Measurements from ENCODE around the gene P4HA3. TPM values are rescaled to one million over a fixed set of nuclear protein-coding genes. Genes with fewer than 3 reads are reported as not detected.

Gene P4HA3
- total RNA-seq, 2 experiments from 2014 or later = not detected

- no peaks in the 10 kb centered on the region for H3K36me3 Mint-ChIP-seq (ENCODE audit: low read depth)
These were observed 48.7 kb downstream of the P4HA3 start for GRCh38 chr11:74262725-74263124.

GRCh38 chr11:74257959-74258553, 53.4 kb downstream of the P4HA3 start:
- DNase-seq = no peak
- no peaks in the 10 kb centered on the region for H3K27me3 Mint-ChIP-seq
- H3K9me3 Mint-ChIP-seq (ENCODE audit: low read depth) = no peaks in the 10 kb centered on the region
- no peak overlapping the region for H3K4me3 Mint-ChIP-seq
- H3K27ac Mint-ChIP-seq = no peak overlapping the region
- no peaks in the 10 kb centered on the region for H3K4me1 Mint-ChIP-seq
- POLR2A ChIA-PET = no interaction called here
- H3K36me3 Mint-ChIP-seq (ENCODE audit: low read depth) = peaks cover 9% of the 10 kb centered on the region
- intact Hi-C loops (cut with DNase I, micrococcal nuclease) = loop anchor here (5.0 to 10.0 kb wide), 2 partner anchors 293 to 314 kb away; no protein-coding TSS in a partner anchor
- CTCF ChIA-PET = interaction anchor here (0.7 to 2.9 kb wide), 5 partner anchors 12 to 191 kb away, joined by 3 to 11 read pairs (median 3); no protein-coding TSS in a partner anchor
- ATAC-seq = no peak

More at GRCh38 chr11:74262725-74263124, 48.7 kb downstream of the P4HA3 start:
- ATAC-seq (no peak), DNase-seq (no peak)
- H3K9me3 Mint-ChIP-seq (ENCODE audit: low read depth) = no peaks in the 10 kb centered on the region
- intact Hi-C loops (cut with DNase I, micrococcal nuclease) = no loop called here
- ChIA-PET POLR2A (no interaction called here), CTCF (no interaction called here)
- H3K27me3 Mint-ChIP-seq = no peaks in the 10 kb centered on the region
- no peaks in the 10 kb centered on the region for H3K4me1 Mint-ChIP-seq
- H3K27ac Mint-ChIP-seq = no peak overlapping the region
- H3K4me3 Mint-ChIP-seq = no peak overlapping the region

- H3K4me3 Mint-ChIP-seq = no peak overlapping the region
- no peak overlapping the region for H3K27ac Mint-ChIP-seq
- no peaks in the 10 kb centered on the region for H3K27me3 Mint-ChIP-seq
- ChIA-PET POLR2A (interaction anchor here (0.7 kb wide), 1 partner anchor 193 kb away, joined by 3 read pairs; no protein-coding TSS in a partner anchor), CTCF (interaction anchor here (0.5 to 3.1 kb wide), 27 partner anchors 9 to 1938 kb away, joined by 3 to 49 read pairs (median 5); no protein-coding TSS in a partner anchor)
- intact Hi-C loops (cut with DNase I, micrococcal nuclease) = loop anchor here (1.0 to 10.0 kb wide), 3 partner anchors 65 to 316 kb away; no protein-coding TSS in a partner anchor
- DNase-seq (no peak), ATAC-seq (no peak)
- H3K36me3 Mint-ChIP-seq (ENCODE audit: low read depth) = peaks cover 9% of the 10 kb centered on the region
- H3K9me3 Mint-ChIP-seq (ENCODE audit: low read depth) = no peaks in the 10 kb centered on the region
- no peaks in the 10 kb centered on the region for H3K4me1 Mint-ChIP-seq
These were observed 54.9 kb downstream of the P4HA3 start for GRCh38 chr11:74256378-74257133.

GRCh38 chr11:74255741-74256375, 55.6 kb downstream of the P4HA3 start:
- Mint-ChIP-seq H3K27ac (no peak overlapping the region), H3K4me3 (no peak overlapping the region), H3K36me3 (ENCODE audit: low read depth) (peaks cover 9% of the 10 kb centered on the region), H3K9me3 (ENCODE audit: low read depth) (no peaks in the 10 kb centered on the region), H3K4me1 (no peaks in the 10 kb centered on the region), H3K27me3 (no peaks in the 10 kb centered on the region)
- intact Hi-C loops (cut with DNase I, micrococcal nuclease) = loop anchor here (1.0 to 10.0 kb wide), 5 partner anchors 65 to 316 kb away; no protein-coding TSS in a partner anchor
- DNase-seq = peak; percentile 70
- CTCF ChIA-PET = interaction anchor here (0.5 to 3.1 kb wide), 43 partner anchors 9 to 1937 kb away, joined by 3 to 49 read pairs (median 4); partner anchors contain the start of gene P4HA3
- POLR2A ChIA-PET = interaction anchor here (0.6 to 0.7 kb wide), 2 partner anchors 66 to 193 kb away, joined by 3 to 4 read pairs; no protein-coding TSS in a partner anchor
- ATAC-seq = peak; percentile 84

- ATAC-seq (no peak), DNase-seq (no peak)
- H3K36me3 Mint-ChIP-seq (ENCODE audit: low read depth) = peaks cover 12% of the 10 kb centered on the region
- H3K4me3 Mint-ChIP-seq = no peak overlapping the region
- H3K4me1 Mint-ChIP-seq = no peaks in the 10 kb centered on the region
- no peaks in the 10 kb centered on the region for H3K27me3 Mint-ChIP-seq
- intact Hi-C loops (cut with DNase I, micrococcal nuclease) = loop anchor here in 1 of 2 experiments (10.0 kb wide), 1 partner anchor 289 kb away; no protein-coding TSS in a partner anchor
- H3K9me3 Mint-ChIP-seq (ENCODE audit: low read depth) = no peaks in the 10 kb centered on the region
- no peak overlapping the region for H3K27ac Mint-ChIP-seq
- CTCF ChIA-PET = interaction anchor here (0.6 kb wide), 1 partner anchor 103 kb away, joined by 4 read pairs; no protein-coding TSS in a partner anchor
- POLR2A ChIA-PET = interaction anchor here (0.6 kb wide), 1 partner anchor 71 kb away, joined by 3 read pairs; no protein-coding TSS in a partner anchor
These were observed 58.1 kb downstream of the P4HA3 start for GRCh38 chr11:74253361-74253760.

GRCh38 chr11:74249496-74249895, 61.9 kb downstream of the P4HA3 start:
- Mint-ChIP-seq H3K27ac (peak overlapping the region; percentile 15), H3K36me3 (ENCODE audit: low read depth) (peaks cover 34% of the 10 kb centered on the region), H3K9me3 (ENCODE audit: low read depth) (no peaks in the 10 kb centered on the region), H3K4me3 (no peak overlapping the region), H3K27me3 (no peaks in the 10 kb centered on the region), H3K4me1 (no peaks in the 10 kb centered on the region)
- ATAC-seq (no peak), DNase-seq (no peak)
- ChIA-PET POLR2A (no interaction called here), CTCF (interaction anchor here (0.6 kb wide), 1 partner anchor 708 kb away, joined by 3 read pairs; no protein-coding TSS in a partner anchor)
- intact Hi-C loops (cut with DNase I, micrococcal nuclease) = no loop called here

- ChIA-PET CTCF (interaction anchor here (0.7 to 1.0 kb wide), 3 partner anchors 11 to 202 kb away, joined by 3 to 5 read pairs (median 4); no protein-coding TSS in a partner anchor), POLR2A (no interaction called here)
- H3K4me3 Mint-ChIP-seq = no peak overlapping the region
- no peaks in the 10 kb centered on the region for H3K27me3 Mint-ChIP-seq
- no peak overlapping the region for H3K27ac Mint-ChIP-seq
- ATAC-seq (no peak), DNase-seq (no peak)
- H3K4me1 Mint-ChIP-seq = no peaks in the 10 kb centered on the region
- peaks cover 40% of the 10 kb centered on the region for H3K36me3 Mint-ChIP-seq (ENCODE audit: low read depth)
- intact Hi-C loops (cut with DNase I, micrococcal nuclease) = no loop called here
- no peaks in the 10 kb centered on the region for H3K9me3 Mint-ChIP-seq (ENCODE audit: low read depth)
These were observed 63.0 kb downstream of the P4HA3 start for GRCh38 chr11:74248469-74248868.

GRCh38 chr11:74238243-74238642, 73.2 kb downstream of the P4HA3 start:
- Mint-ChIP-seq H3K9me3 (ENCODE audit: low read depth) (no peaks in the 10 kb centered on the region), H3K4me1 (peaks cover 20% of the 10 kb centered on the region), H3K4me3 (no peak overlapping the region), H3K27me3 (no peaks in the 10 kb centered on the region), H3K27ac (no peak overlapping the region), H3K36me3 (ENCODE audit: low read depth) (peaks cover 42% of the 10 kb centered on the region)
- intact Hi-C loops (cut with DNase I, micrococcal nuclease) = no loop called here
- POLR2A ChIA-PET = no interaction called here
- ATAC-seq (no peak), DNase-seq (no peak)
- CTCF ChIA-PET = interaction anchor here (0.7 to 2.8 kb wide), 2 partner anchors 17 to 217 kb away, joined by 3 to 13 read pairs; no protein-coding TSS in a partner anchor

- Mint-ChIP-seq H3K4me3 (no peak overlapping the region), H3K36me3 (ENCODE audit: low read depth) (peaks cover 46% of the 10 kb centered on the region), H3K4me1 (peaks cover 25% of the 10 kb centered on the region), H3K27ac (no peak overlapping the region), H3K27me3 (no peaks in the 10 kb centered on the region), H3K9me3 (ENCODE audit: low read depth) (no peaks in the 10 kb centered on the region)
- intact Hi-C loops (cut with DNase I, micrococcal nuclease) = no loop called here
- ATAC-seq = no peak
- DNase-seq = no peak
- ChIA-PET POLR2A (interaction anchor here (0.5 to 0.6 kb wide), 2 partner anchors 62 to 178 kb away, joined by 3 read pairs; no protein-coding TSS in a partner anchor), CTCF (interaction anchor here (0.6 to 2.8 kb wide), 3 partner anchors 10 to 83 kb away, joined by 3 to 13 read pairs (median 4); no protein-coding TSS in a partner anchor)
These were observed 73.9 kb downstream of the P4HA3 start for GRCh38 chr11:74237541-74237940.

- H3K27me3 Mint-ChIP-seq = no peaks in the 10 kb centered on the region
- H3K36me3 Mint-ChIP-seq (ENCODE audit: low read depth) = peaks cover 45% of the 10 kb centered on the region
- DNase-seq (no peak), ATAC-seq (no peak)
- intact Hi-C loops (cut with DNase I, micrococcal nuclease) = no loop called here
- ChIA-PET POLR2A (no interaction called here), CTCF (no interaction called here)
- H3K9me3 Mint-ChIP-seq (ENCODE audit: low read depth) = no peaks in the 10 kb centered on the region
- H3K27ac Mint-ChIP-seq = no peak overlapping the region
- no peak overlapping the region for H3K4me3 Mint-ChIP-seq
- H3K4me1 Mint-ChIP-seq = peaks cover 37% of the 10 kb centered on the region
These were observed 76.3 kb downstream of the P4HA3 start for GRCh38 chr11:74235121-74235520.

- H3K27me3 Mint-ChIP-seq = no peaks in the 10 kb centered on the region
- ATAC-seq (peak; percentile 12), DNase-seq (no peak)
- POLR2A ChIA-PET = no interaction called here
- H3K9me3 Mint-ChIP-seq (ENCODE audit: low read depth) = no peaks in the 10 kb centered on the region
- intact Hi-C loops (cut with DNase I, micrococcal nuclease) = no loop called here
- H3K4me1 Mint-ChIP-seq = peaks cover 34% of the 10 kb centered on the region
- CTCF ChIA-PET = no interaction called here
- no peak overlapping the region for H3K4me3 Mint-ChIP-seq
- peaks cover 39% of the 10 kb centered on the region for H3K36me3 Mint-ChIP-seq (ENCODE audit: low read depth)
- H3K27ac Mint-ChIP-seq = no peak overlapping the region
These were observed 77.8 kb downstream of the P4HA3 start for GRCh38 chr11:74233683-74234082.

Data from activated CD4-positive, alpha-beta T cell treated with anti-CD3 and anti-CD28 coated beads for 36 hours (primary cell).